Stimulated activated CD8-positive, alpha-beta memory T cell treated with anti-CD3 and anti-CD28 coated beads, Interleukin-12 subunit alpha, Interleukin-12 subunit beta, amount 100 ng/mL, for 4 hours (primary cell): ENCODE results near the gene CD2AP.
"Not testable (repeated sequence)": the region's sequence is repeated elsewhere in the genome, so short reads cannot be mapped to it uniquely, and the experiment has no call there.

Experiments used
- DNase-seq: peaks from one replicate; pipeline ENCODE4 v3.0.0-alpha.2; 2020; ENCODE audit warnings: low read depth

Gene CD2AP

GRCh38 chr6:47634210-47635047 is 156.8 kb downstream of the CD2AP start:
- DNase-seq: no peak

- DNase-seq: no peak
These were observed 169.1 kb downstream of the CD2AP start for GRCh38 chr6:47646689-47647088.

GRCh38 chr6:47647188-47647587 is 169.6 kb downstream of the CD2AP start:
- no peak for DNase-seq

GRCh38 chr6:47647626-47648025 is 170.0 kb downstream of the CD2AP start:
- not testable (repeated sequence) for DNase-seq

GRCh38 chr6:47648031-47648430 is 170.4 kb downstream of the CD2AP start:
- DNase-seq: no peak

GRCh38 chr6:47650553-47651432 is 173.2 kb downstream of the CD2AP start:
- DNase-seq: no peak

GRCh38 chr6:47651505-47651944 is 173.9 kb downstream of the CD2AP start:
- no peak for DNase-seq

GRCh38 chr6:47653706-47654105 is 176.1 kb downstream of the CD2AP start:
- DNase-seq: no peak

GRCh38 chr6:47654255-47654654 is 176.7 kb downstream of the CD2AP start:
- DNase-seq: no peak

- DNase-seq: no peak
These were observed 178.4 kb downstream of the CD2AP start for GRCh38 chr6:47655719-47656595.

- no peak for DNase-seq
These were observed 184.4 kb downstream of the CD2AP start for GRCh38 chr6:47661960-47662359.

GRCh38 chr6:47663462-47664216 is 186.1 kb downstream of the CD2AP start:
- no peak for DNase-seq

- no peak for DNase-seq
These were observed 187.5 kb downstream of the CD2AP start for GRCh38 chr6:47665112-47665511.

GRCh38 chr6:47669684-47670513 is 192.3 kb downstream of the CD2AP start:
- no peak for DNase-seq

- DNase-seq: no peak
These were observed 193.3 kb downstream of the CD2AP start for GRCh38 chr6:47670851-47671250.

- DNase-seq: no peak
These were observed 194.2 kb downstream of the CD2AP start for GRCh38 chr6:47671777-47672176.

- DNase-seq: no peak
These were observed 195.2 kb downstream of the CD2AP start for GRCh38 chr6:47672816-47673215.

GRCh38 chr6:47674673-47675072 is 197.1 kb downstream of the CD2AP start:
- no peak for DNase-seq
